Stomach smooth muscle (tissue), 2 donors: ENCODE data around the gene PRIM2.
"Not testable (repeated sequence)": the region's sequence is repeated elsewhere in the genome, so short reads cannot be mapped to it uniquely, and the experiment has no call there.

ENCODE experiments used
- H3K27ac ChIP-seq: one replicate; pipeline ENCODE4 v1.7.0; 2013; ENCODE audit warnings: mild to moderate bottlenecking, low read length, inconsistent platforms
- H3K27me3 ChIP-seq, 2 donors: one replicate each; pipeline ENCODE4 v1.7.0; 2013; ENCODE audit warnings: low read length in 2 of 2; ENCODE audit not compliant: insufficient read depth in 2 of 2, control insufficient read depth in 1 of 2
- H3K36me3 ChIP-seq, 2 donors: one replicate each; pipeline ENCODE4 v1.7.0; 2013; ENCODE audit warnings: low read length in 2 of 2; ENCODE audit not compliant: control insufficient read depth in 2 of 2, insufficient read depth in 2 of 2
- H3K4me1 ChIP-seq: one replicate; pipeline ENCODE4 v1.7.0; 2013; ENCODE audit warnings: low read length; ENCODE audit not compliant: control insufficient read depth, insufficient read depth
- H3K4me3 ChIP-seq, 2 donors: one replicate each; pipeline ENCODE4 v1.7.0; 2013; ENCODE audit warnings: low read length in 2 of 2
- H3K9ac ChIP-seq, 2 donors: one replicate each; pipeline ENCODE4 v1.7.0; 2013; ENCODE audit warnings: low read length in 2 of 2, mild to moderate bottlenecking in 1 of 2
- H3K9me3 ChIP-seq, 2 donors: one replicate each; pipeline ENCODE4 v1.7.0; 2013; ENCODE audit warnings: low read length in 2 of 2; ENCODE audit not compliant: control insufficient read depth in 2 of 2
- donor health status: healthy.
- donor health status: Pancreatic carcinoma.

The PRIM2 gene

GRCh38 chr6:57505251-57505650 lies 187.8 kb downstream of the PRIM2 start:
- not testable (repeated sequence) for H3K27me3 ChIP-seq, H3K9ac ChIP-seq, H3K27ac ChIP-seq, H3K4me3 ChIP-seq, H3K36me3 ChIP-seq, H3K4me1 ChIP-seq, H3K9me3 ChIP-seq

GRCh38 chr6:57510390-57510789 lies 193.0 kb downstream of the PRIM2 start:
- not testable (repeated sequence) for H3K9me3 ChIP-seq, H3K4me3 ChIP-seq, H3K27me3 ChIP-seq, H3K36me3 ChIP-seq, H3K4me1 ChIP-seq, H3K9ac ChIP-seq, H3K27ac ChIP-seq

GRCh38 chr6:57515171-57515570 lies 197.7 kb downstream of the PRIM2 start:
- not testable (repeated sequence) for H3K27ac ChIP-seq, H3K9me3 ChIP-seq, H3K36me3 ChIP-seq, H3K27me3 ChIP-seq, H3K9ac ChIP-seq, H3K4me3 ChIP-seq, H3K4me1 ChIP-seq

- not testable (repeated sequence) for H3K9me3 ChIP-seq, H3K36me3 ChIP-seq, H3K27ac ChIP-seq, H3K27me3 ChIP-seq, H3K9ac ChIP-seq, H3K4me3 ChIP-seq, H3K4me1 ChIP-seq
Measured at GRCh38 chr6:57515845-57516244, 198.4 kb downstream of the PRIM2 start.

DNA sequence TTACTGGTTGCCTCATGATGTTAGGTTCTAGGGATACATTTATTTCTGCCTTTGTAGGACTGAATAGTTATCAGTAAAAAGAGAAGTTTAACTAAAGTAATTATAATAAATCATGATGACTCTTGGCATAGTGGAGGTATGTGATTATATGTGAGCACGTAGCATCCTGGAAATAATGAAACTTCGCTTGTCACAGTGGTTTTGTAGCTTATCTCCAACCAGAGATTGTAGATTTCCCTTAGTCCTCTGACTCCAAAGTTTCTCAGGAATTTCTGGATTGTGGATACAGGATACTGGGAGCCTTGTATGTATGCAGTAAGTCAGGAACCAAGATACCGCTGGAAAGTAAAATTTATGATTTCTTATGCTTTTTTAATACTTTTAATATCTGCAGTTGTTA lies 199.3 kb downstream of the PRIM2 start:
- H3K9ac ChIP-seq, H3K4me3 ChIP-seq, H3K27me3 ChIP-seq, H3K36me3 ChIP-seq, H3K9me3 ChIP-seq, H3K27ac ChIP-seq, H3K4me1 ChIP-seq: not testable (repeated sequence)

DNA sequence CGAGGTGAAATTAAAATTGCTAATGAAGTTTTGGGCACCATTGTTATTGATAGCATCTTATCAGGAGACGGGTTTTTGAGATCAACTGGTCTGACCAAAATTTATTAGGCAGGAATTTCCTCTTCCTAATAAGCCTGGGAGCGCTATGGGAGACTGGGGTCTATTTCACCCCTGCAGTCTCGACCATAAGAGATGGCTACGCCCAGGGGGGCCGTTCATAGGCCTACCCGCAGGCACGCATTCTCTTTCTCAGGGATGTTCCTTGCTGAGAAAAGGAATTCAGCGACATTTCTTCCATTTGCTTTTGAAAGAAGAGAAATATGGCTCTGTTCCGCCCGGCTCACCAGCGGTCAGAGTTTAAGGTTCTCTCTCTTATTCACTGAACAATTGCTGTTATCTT lies 201.8 kb downstream of the PRIM2 start:
- not testable (repeated sequence) for H3K9ac ChIP-seq, H3K4me1 ChIP-seq, H3K9me3 ChIP-seq, H3K36me3 ChIP-seq, H3K27me3 ChIP-seq, H3K4me3 ChIP-seq, H3K27ac ChIP-seq

- H3K9ac ChIP-seq, H3K27ac ChIP-seq, H3K9me3 ChIP-seq, H3K27me3 ChIP-seq, H3K36me3 ChIP-seq, H3K4me3 ChIP-seq, H3K4me1 ChIP-seq: not testable (repeated sequence)
Measured at GRCh38 chr6:57521085-57521484, 203.7 kb downstream of the PRIM2 start.

GRCh38 chr6:57523221-57523620 lies 205.8 kb downstream of the PRIM2 start:
- not testable (repeated sequence) for H3K27me3 ChIP-seq

GRCh38 chr6:57529755-57530154 lies 212.3 kb downstream of the PRIM2 start:
- not testable (repeated sequence) for H3K27me3 ChIP-seq, H3K4me3 ChIP-seq, H3K36me3 ChIP-seq, H3K4me1 ChIP-seq, H3K9me3 ChIP-seq, H3K9ac ChIP-seq, H3K27ac ChIP-seq

More at GRCh38 chr6:57523221-57523620, 205.8 kb downstream of the PRIM2 start:
- not testable (repeated sequence) for H3K27ac ChIP-seq, H3K36me3 ChIP-seq, H3K9ac ChIP-seq, H3K4me1 ChIP-seq, H3K9me3 ChIP-seq, H3K4me3 ChIP-seq

DNA sequence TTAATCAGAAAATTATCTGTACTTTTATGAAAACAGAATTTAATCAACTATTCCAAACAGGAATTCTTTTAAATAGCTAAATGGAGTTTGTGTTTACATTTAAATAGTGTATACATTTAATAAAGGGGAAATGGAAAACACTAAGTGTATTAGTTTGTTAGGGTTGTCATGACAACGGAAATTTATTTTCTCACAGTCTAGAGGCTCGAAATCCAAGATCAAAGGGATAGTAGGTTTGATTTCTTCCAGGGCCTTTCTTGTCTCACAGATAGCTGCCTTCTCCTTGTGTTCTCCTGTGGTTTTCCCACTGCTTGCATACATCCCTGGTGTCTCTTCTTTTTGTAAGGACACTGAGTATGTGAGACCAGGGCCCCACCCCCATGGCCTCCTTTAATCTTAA lies 215.2 kb downstream of the PRIM2 start:
- H3K9ac ChIP-seq, H3K4me1 ChIP-seq, H3K27me3 ChIP-seq, H3K36me3 ChIP-seq, H3K4me3 ChIP-seq, H3K27ac ChIP-seq, H3K9me3 ChIP-seq: not testable (repeated sequence)

- H3K27ac ChIP-seq, H3K4me1 ChIP-seq, H3K27me3 ChIP-seq, H3K9me3 ChIP-seq, H3K4me3 ChIP-seq, H3K9ac ChIP-seq, H3K36me3 ChIP-seq: not testable (repeated sequence)
Measured at GRCh38 chr6:57535121-57535520, 217.7 kb downstream of the PRIM2 start.

DNA sequence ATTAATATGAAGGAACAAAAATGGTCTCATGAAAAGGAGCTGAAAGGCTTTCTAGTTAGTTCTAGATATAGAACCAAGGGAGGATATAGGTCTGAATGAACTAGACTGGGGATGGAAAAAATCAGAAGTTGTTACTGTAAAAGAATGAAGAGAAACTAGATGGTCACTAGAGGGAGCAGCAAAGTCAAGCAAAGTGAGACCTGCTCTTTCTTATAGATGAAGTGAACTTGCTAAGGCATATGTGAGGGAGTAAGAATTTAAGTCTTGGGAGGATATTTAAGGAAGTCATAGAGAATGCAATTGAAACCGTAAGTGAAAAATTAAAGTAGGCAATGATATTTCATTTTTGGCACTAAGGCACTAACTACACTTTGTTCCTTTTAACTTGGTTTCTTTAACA lies 218.6 kb downstream of the PRIM2 start:
- not testable (repeated sequence) for H3K9me3 ChIP-seq, H3K27ac ChIP-seq, H3K4me3 ChIP-seq, H3K9ac ChIP-seq, H3K27me3 ChIP-seq, H3K36me3 ChIP-seq, H3K4me1 ChIP-seq
